Epithelial cell of esophagus (primary cell): ENCODE results near the gene PANX2.

ENCODE experiments used
- DNase-seq: peaks from one replicate; pipeline ENCODE4 v3.0.0; 2010; ENCODE audit warnings: low read depth
- H3K4me3 ChIP-seq: 2 replicates; pipeline ENCODE4 v1.5.1; 2011; ENCODE audit warnings: mild to moderate bottlenecking, low read length, control low read depth
- TF ChIP-seq, protein P1 (sequence below): IDR thresholded peaks from 2 replicates; pipeline ENCODE4 v1.5.1; 2011; ENCODE audit warnings: low read depth, mild to moderate bottlenecking, low read length, control low read depth, inconsistent platforms; ENCODE audit not compliant: insufficient read depth; ENCODE audit errors: missing control alignments

Gene PANX2

DNA sequence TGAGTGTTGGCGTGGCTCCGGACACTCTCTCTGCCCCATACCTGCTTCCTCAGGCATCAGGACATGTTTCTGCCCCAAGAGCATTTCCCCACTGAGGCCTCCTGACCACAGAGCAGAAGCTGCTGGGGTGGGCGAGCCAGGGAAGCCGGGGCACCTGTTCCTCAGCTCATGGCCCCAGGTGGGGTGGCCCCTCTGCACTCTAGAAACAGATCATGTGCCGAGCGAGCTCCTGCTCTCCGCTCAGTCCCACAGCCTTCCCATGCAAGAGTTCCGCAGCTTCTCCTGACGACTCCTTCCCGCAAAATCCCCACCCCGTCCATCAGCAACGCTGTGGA is 22.4 kb upstream of the PANX2 start:
- no peak for DNase-seq
- TF ChIP-seq, protein P1, sequence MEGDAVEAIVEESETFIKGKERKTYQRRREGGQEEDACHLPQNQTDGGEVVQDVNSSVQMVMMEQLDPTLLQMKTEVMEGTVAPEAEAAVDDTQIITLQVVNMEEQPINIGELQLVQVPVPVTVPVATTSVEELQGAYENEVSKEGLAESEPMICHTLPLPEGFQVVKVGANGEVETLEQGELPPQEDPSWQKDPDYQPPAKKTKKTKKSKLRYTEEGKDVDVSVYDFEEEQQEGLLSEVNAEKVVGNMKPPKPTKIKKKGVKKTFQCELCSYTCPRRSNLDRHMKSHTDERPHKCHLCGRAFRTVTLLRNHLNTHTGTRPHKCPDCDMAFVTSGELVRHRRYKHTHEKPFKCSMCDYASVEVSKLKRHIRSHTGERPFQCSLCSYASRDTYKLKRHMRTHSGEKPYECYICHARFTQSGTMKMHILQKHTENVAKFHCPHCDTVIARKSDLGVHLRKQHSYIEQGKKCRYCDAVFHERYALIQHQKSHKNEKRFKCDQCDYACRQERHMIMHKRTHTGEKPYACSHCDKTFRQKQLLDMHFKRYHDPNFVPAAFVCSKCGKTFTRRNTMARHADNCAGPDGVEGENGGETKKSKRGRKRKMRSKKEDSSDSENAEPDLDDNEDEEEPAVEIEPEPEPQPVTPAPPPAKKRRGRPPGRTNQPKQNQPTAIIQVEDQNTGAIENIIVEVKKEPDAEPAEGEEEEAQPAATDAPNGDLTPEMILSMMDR, result no peak
- H3K4me3 ChIP-seq, result no peak overlapping the region

DNA sequence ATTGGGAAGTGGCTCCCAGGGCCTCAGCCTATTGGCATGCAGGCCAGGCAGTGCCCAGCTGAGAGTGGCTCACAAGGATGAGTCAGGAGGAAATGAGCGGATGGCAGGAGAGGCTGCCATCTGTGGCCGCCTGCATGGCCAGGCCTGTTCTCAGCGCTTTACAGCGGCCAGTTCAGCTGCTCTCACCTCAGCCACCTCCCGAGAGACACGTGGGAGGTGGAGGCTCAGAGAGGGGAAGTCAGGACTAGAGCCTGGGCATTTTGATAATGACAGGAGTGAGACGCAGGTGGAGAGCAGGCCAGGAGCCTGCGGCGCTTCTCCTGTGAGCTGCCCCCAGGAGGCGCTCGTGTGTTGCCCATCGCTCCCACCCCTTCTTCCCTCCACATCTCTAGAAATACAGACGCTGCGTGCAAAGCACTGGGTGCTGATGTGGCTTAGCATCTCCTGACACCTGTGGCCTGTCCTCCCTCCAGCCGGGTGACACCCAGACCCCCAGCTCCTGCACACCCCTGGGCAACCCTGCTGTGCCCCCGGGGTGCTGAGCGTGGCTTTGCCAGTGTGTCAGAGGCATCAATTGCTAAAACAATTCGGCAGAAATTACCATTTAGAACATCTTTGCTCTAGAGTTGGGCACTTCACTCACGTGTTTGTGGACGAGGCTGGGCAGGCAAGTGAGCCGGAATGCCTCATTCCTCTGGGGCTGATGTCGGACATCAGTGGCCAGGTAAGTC is 21.4 kb upstream of the PANX2 start:
- TF ChIP-seq, protein P1, result peak; percentile 94
- peak; percentile 96 for DNase-seq
- H3K4me3 ChIP-seq, result no peak overlapping the region

DNA sequence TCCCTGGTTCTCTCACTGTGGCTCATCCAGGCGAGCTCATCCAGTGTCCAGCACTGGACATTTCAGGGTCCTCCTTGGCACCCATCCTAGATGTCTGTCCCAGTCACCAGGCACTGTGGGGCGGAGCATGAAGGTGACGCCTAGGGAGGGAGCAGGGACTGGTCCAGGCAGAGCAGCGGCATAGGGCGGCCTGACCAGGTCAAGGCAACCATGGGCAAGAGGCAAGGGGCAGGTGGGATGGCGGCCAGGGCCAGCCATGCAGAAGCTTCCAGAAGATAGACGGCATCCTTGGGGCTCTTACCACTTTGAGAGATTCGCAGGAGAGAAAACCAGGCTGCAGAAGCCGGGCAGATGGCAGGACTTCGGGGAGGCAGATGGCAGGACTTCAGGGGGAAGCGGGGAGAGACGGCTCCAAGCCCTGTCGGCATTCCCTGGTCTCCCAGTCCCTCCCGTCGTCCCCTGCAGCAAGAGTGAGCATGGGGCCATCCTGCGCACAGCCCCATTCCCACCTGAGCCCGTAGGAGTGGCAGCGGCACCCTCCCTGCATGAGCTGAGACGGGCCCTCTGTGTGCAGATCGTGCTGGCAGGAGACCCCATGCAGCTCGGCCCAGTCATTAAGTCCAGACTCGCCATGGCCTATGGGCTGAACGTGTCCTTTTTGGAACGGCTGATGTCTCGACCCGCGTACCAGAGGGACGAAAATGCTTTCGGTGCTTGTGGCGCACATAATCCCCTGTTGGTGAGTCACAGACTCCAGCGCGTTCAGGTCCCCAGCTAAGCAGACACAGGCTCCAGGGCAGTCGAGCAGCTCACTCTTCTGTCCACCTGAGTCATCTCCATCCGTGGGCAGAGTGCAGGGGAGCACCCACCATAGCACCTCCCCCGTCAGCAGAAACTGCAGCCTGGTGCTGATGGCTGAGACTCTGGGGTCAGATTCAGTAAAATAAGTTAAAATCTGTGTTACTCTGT is 20.1 kb upstream of the PANX2 start:
- TF ChIP-seq, protein P1, result no peak
- DNase-seq, result peak; percentile 22
- H3K4me3 ChIP-seq, result no peak overlapping the region

DNA sequence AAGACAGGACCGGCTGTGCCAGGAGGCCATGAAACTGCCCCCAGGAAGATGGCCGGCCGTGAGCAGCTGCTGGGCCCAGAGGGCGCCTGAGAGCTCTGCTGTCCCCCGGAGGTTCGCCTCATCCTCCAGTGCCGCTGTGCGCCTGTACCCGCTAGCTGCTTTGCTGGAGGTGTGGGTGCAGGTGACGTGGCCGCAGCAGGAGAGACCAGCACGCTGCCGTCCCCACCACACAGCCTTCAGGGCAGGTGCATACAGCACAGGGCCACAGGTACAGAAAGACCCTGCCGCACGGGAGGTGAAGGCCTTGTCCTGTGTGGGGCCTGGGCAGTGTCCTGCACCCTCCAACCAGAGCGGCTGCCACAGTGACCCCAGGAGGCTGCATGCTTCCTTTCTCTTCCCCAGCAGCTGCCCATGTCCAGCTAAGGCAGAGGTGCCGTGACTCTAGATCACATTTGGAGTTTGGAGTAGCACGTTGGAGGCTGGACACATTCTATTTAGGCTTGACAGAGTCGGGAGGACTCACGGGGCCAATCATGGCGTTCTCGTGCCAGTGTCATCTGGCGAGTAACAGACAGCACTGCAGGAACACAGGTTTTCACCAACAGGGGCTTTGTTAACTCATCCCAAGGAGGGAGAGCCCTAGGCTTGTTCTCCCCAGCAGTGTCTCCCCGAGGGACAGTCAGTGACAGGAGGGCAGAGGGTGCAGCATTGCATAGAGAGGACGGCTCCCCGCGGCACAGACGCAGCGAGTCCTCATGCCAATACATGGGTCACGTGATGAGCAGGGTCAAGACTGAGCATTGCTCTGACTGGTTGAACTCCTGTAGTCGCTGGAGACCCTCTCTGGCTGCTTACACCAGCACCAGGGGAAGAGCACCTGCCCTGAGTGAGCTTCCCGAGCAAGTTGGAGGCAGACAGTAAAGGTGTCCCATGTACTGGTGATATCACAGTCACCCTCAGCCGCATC is 18.7 kb upstream of the PANX2 start:
- no peak overlapping the region for H3K4me3 ChIP-seq
- no peak for DNase-seq
- TF ChIP-seq, protein P1, result no peak

DNA sequence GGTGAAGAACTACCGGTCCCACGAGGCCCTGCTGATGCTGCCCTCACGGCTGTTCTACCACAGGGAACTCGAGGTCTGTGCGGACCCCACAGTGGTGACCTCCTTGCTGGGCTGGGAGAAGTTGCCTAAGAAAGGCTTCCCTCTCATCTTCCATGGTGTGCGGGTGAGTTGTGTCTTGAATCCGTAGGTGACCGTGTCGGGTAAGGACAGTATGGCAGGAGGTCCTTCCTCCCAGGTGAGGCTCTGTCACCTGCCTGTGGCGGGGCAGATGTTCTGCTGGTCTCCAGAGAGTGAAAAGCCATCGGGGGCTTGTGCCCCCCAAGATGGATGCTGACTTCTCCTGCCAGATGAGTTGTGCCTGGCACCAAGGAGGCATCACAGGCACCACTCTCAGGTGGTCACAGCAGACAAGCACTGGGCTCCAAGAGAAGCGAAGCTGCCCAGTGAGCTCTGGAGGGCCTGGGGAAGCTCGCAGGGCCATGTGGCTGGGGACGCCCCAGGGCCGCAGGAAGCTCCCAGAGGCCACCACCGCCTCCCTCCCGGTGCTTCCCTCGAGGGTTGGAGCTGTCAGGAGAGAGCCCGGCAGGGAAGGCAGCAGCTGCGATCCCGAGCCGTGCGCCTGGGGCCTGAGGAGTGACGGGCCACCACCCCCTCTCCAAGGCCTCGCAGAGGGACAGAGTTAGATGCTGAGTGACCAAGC is 17.3 kb upstream of the PANX2 start:
- DNase-seq, result no peak
- no peak overlapping the region for H3K4me3 ChIP-seq
- TF ChIP-seq, protein P1, result no peak

DNA sequence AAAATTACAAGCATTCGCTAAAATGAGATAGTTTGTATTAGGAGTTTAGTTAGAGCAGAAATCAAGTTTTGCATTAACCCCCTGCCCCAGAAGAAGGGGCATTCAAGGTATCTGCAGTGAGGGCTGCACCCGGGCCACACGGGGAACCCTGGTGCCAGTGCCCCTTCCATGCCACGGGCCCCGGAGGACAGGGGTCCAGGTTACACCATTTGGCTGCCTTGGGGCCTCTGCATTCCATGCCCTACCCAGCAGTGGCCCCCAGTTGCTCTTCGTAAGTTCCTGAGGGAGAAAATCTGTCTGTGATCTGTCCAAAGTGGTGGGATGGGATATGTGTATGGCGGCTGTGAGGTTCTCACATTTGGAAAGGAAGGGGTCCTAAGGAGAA is 16.8 kb upstream of the PANX2 start:
- no peak overlapping the region for H3K4me3 ChIP-seq
- TF ChIP-seq, protein P1, result no peak
- DNase-seq, result no peak
